Hematopoietic multipotent progenitor cell treated with erythropoietin and hydrocortisone succinate and interleukin-3 and kit ligand, for 4 days (in vitro differentiated cells): ENCODE measurements around the gene TUBB1.
A peak's percentile ranks its signal among the peaks of the same experiment; 100 is the strongest.
"Not testable (repeated sequence)": the region's sequence is repeated elsewhere in the genome, so short reads cannot be mapped to it uniquely, and the experiment has no call there.

Source experiments
- DNase-seq: peaks from one replicate; pipeline ENCODE4 v3.0.0-alpha.2; 2015

Gene TUBB1

DNA sequence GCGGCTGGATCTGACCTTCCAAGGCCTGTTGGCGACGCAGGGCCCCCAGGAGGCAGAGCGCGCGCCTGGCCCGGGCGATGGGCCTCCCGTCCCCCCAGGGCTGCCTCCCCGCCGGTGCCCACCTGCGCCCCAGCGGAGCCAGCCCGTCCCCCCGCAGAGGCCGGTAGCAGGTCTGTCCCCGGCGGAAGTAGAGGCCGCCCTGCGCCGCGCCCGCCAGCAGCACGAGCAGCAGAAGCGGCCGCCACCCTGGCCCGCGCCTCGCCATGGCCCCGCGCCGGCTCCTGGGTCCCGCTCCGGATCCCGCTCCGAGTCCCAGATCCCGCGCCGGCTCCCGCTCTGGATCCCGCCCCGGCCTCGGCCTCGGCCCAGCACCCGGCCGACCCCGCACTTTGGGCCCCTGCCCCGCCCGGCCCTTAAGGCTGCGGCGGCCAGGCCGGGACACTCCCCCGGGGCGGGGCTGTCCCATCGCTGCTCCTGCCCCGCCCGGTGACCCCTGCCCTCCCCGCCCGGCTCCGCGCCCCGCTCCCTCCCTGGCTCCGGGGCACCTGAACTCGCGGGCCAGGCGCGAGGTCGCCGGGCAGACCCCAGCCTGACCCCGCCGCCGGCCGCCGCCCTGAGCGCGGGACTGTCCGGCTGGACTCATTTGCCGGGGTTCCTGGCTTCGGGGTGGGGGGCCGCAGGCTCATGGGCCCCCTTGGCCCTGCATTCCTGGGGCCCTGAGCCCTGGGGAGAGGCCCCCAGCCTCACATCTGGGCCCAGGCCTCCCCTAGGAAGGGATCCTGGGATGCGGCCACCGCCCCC is 12.2 kb upstream of the TUBB1 start, which contains the start of gene CTSZ:
CTSZ (minus strand) TSS at position 391 of the 801 bp plus-strand sequence; CDS start at position 265, 126 bp downstream.
- peak; percentile 76 for DNase-seq

DNA sequence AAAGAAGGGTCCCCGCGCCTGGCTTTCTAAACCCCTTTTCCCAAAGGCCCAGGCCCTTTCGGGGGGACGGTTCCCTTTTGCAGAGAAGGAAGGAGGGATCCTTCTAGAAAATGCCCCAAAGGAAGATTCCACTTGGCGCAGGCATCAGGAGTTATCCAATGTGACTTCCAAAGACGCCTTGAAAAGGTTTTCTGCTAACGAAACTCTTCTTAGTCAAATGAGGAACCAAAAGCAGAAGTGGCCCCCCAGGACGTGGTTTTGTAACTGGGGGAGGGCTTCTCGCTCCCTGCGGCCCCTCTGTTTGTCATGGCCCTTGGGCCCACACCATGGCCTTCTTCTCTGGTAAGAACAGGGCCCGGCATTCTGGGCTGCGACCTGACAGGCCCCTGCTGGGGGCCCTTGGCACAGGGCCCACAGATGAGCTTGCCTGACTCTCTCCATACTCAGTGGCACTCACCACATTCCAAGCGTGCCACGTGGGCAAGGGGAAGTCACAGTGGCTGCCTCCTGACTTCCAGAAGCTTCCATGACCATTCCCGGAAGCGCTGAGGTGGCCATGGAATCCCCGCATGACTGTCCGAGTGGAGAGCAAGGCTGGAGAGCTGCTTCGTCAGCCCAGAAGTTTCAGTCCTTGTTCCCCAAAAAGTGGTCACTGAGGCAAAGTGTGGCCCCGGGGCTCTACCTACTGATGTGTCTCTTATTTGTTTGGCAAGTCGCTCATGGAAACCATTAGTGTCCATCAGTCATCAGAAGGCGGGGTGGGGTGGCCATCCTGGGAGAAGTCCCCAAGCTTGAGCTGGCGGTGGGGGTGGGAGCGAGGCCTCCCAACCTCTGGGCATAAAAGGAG is 11.3 kb upstream of the TUBB1 start:
- peak; percentile 87 for DNase-seq

DNA sequence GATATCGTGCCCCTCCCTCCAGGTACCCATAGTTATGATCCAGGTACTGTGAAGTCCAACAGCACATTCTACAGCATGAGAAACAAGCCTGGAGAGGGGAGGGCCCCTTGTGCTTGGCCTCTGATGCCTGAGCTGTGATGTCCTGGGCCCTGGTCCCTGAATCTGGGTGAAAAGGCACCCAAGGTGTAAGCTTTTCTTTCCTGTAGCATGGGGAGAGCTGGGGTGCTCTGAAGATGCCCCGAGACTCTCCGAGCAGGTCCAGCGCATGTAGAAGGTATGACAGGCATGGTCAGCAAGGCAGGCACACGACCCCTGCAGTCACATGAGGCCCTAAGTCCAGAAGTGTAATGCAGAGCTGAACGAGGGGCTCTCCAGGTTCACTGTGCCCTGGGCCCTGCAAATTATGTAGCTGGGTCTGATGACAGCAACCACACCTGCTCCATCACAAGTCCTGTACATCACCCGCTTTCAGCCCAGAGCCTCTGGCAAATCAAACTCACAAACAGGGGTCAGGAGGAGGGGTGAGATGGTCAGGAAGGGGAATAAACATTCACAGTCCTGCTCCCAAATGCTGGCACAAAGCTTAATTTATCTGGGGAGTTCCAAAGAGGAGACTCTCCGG is 10.4 kb upstream of the TUBB1 start:
- no peak for DNase-seq

DNA sequence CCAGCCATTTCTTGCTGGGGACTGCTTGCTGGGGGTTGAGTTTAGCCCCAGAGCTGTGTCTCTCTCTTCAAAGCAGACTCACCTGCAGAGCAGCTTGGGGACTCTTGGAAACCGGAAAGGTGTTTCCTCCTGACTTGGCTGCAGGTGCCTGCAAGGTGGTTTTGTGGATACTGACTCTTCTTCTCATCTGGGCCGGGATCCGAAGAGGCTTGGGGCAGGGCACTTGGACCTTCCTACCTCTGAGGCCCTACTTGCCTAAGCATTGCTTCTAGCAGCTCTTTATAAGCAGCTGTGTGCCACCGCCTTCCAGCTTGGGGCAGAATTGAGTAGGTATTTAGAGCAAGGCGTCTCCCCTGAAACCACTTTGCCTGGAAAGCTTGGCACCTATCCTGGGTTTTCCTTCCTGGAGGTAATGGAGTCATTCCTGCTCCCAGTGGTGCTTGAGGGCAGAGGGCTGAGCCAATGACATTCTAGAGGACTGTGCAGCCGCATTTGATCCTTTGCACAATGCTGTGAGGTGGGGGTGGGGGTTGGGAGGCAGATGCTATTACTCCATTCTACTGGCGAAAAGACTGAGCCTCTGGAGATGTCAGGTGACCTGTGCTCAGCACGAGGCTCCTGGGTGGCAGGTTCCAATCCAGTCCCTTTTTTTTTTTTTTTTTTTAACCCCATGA is 8.8 kb upstream of the TUBB1 start:
- no peak for DNase-seq

DNA sequence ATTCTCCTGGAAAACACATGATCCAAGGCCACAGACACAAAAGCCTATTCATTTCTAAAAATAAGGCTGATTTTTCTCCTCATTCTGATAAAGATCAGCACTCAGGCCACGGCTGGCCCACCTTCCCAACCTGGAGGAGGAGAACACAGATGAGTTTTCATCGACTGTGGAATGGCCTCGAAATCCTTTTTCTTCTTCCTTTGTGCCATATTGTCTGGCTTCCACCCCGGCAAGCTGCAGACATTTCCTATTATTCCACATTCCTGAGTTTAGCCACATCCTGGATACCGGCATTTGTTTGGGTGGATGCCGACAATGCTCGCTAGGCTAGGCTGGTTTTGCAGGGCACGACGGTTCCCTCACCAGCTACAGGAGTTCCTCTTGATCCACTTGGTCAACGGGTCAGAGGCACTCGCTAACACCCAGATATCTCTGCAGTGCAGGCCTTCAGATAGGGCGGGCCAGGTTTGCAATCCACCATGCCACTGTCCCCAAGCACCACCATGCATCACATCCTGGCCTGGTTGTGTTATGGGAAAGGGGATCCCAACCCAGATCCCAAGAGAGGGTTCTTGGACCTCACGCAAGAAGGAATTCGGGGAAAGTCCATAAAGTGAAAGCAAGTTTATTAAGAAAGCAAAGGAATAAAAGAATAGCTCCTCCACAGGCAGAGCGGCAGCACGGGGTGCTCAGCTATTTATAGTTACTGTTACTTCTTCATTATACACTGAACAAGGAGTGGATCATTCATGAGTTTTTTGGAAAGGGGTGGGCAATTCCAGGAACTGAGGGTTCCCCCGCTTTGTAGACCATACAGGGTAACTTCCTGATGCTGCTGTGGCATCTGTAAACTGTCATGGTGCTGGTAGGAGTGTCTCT is 8.0 kb upstream of the TUBB1 start:
- DNase-seq = peak; percentile 84

DNA sequence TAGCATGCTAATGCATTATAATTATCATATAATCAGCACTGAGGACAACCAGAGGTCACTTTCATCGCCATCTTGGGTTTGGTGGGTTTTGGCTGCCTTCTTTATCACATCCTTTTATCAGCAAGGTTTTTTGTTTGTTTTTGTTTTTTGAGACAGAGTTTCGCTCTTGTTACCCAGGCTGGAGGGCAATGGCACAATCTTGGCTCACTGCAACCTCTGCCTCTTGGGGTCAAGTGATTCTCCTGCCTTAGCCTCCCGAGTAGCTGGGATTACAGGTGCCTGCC is 7.4 kb upstream of the TUBB1 start:
- DNase-seq = not testable (repeated sequence)

DNA sequence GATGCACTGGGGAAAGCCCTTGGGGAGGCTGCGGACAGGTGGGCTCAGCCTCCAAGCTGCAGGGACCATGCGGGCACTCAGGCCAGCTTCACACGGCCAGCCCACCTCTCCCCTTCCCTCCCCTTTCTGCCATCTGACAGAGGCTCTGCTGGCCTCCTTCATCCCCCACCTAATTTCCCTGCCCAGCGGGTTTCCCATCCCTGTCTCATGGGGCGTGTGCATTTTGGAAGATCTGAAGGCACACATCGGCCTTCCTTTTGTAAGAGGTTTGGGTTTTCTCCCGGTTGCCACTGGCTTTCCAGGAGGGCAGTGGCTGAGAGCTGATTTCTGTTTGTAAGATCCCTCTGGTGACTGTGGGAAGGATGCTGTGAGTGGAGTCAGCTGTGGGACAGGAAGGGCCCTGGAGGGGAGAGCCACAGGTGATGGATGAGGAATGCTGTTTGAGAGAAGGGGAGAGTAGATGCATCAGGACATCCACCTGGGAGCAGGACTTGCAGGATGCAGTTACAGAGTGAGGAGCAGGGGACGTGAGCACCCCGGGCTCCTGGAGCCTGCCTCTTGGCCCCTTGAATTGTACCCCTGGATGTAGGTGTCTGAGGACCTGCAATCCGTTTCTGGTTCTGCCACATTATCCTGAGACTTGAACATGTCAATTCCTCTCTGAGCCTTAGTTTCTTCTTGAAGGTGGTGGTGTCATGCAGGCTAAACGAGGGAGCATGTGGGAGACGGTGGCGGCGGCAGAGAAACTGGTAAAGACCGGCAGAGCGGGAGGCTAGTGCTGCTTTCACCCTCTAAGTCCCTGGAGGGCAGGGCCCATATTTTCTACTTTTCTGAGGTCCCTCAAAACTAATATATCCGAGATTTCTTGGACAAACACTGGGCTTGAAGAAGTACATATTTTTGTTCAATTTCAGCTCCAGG is 5.9 kb upstream of the TUBB1 start:
- DNase-seq = no peak

DNA sequence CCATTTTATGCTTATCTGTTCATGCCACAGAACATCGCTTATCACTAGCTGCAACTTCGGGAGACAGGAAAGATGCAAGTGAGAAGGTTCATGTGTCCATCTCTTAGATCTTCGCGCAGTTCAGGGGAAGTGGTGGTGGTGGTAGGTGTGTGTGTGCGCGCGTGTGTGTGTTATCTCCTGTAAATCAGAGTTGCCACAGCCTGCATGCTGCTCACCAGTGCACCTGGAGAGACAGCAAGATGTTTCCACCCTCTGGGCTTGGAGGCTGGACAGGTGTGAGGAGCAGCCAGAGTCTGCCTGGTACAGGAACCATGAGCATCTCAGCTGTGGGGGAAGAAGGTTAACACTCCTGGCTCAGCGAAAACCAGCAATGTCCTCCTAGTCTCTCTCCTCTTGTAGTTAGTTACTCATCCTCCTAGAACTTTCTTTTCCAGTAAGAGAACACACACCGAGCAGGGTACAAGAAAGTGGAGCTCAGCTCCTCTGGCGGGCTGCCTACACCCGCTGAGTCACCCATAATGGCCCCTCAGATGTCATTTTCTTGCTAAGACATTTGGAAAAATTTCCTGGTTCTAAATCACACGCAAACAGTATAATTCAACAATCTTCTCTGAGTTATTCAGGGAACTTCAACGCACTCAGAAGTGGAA is 5.1 kb upstream of the TUBB1 start:
- peak; percentile 47 for DNase-seq

DNA sequence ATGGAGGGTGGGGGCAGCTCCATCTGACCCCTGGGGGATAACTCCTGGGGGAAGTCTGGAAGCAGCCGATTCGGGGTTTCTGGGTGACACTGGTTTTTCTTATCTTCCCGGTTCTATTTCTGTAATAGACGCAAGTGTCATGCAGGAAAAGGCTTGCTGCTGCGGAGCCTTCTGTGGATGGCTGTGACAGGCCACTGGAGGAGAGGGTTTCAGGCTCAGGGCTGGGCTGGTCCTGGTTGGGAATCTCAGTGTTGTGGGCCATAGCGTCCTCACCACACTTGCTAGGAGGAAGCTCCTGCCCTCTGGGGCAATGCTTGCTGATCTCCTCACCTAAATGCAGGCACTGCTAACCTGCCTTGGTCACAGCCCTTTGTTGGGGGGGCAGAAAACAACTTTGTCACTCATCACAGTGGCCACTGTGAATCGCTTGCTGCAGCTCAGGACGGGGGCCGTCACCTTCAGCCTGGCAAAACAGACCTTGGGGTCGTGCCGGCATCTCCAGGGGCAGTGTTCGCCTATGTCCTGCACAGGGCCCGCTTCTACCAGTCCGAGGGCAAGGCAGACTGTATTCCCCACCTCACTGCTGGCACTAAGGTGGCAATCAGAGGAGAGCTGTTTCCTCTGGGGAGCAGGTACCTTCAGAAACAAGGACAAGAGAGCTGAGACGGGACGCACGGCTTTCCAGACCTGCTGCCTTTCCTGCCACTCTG is 4.4 kb upstream of the TUBB1 start:
- peak; percentile 72 for DNase-seq

DNA sequence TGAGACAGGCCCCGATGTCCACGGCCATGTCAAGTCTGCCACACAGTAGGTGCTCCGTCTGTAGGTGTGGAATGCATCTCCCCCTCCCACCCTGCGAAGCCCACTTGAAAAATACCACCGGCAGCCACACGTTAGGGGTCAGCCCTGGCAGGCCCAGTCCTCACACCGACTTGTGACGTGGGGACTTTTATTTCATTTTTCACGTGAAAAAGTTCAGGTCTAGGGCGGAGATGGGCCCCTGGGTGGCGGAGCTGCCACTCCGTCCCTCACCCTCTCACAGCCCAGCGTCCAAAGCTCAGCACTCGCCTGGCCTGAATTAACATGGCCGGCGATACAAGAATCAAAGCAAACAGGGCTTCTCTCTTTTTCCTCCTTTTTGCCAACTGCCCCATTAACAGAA is 3.8 kb upstream of the TUBB1 start:
- DNase-seq = no peak

DNA sequence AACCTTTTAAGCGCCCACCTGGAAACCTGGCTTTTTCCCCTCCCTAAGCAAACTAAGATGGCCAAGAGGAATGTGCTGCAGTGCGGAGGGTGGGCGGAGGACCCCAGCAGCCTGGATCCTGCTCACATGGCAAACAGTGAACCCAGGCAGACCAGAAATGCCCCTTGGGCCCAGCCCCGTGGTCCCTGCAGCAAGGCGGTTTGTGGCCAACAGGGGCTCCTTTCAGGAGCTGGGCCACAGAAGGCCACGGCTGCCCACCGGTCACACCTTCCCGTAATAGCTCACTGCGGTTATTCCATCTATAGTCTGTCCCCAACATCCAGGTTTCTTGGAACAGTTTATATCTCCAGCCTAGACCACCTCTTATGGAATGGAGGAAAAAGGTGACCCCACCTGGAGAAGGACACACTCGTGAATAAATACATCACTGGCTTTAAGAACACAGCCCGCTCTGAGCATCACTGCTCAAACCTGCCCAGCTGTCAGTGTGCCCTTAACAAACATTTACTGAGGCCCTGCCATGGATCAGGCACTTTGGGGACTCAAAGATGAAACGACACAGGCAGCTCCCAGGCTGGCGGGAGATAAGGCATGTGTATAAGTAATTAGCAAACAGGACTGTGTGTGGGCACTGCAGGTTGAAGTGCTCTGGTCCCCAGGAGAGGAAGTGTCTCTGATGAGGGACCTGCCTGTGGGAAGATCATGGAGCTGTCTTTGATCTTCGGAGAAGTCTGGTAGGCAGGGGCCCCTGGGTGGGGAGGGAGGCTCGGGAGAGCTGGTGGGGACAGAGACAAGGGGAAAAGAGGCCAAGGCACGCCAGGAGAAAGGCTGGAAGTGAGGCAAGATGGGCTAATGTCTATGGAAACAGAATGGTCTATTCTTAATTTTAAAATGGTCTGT is 3.2 kb upstream of the TUBB1 start:
- peak; percentile 63 for DNase-seq

DNA sequence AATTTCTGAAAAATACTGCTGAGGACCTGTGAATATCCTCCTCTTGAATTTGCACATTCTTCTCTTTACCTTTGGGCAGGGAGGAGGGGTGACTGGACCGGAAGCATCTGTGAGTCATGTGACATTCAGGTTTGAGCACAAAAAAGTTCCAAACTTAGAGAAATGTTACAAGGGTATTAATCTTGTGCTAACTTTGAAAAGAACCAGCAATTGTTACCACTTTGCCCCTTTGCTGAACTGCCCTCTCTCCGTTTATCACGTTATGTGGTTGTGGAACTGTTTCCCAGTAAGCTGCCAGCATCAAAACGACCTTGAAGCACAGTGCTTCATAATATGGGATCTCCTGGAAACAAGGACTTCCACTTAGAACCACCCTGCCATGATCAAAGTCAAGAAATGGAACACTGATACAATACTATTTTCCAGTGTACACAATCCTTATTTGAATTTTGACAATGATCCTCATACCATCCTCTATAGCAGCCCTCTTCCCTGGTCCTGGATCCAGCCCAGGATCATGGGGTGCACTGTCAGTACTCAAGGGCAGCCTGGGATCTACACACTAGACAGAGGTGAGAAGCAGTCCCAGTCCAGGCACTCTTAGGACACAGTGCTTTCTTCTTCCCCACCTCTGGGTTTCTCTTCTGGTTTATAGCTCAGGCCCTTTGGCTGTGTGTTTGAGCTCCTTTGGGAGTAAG is 2.3 kb upstream of the TUBB1 start:
- peak; percentile 64 for DNase-seq

DNA sequence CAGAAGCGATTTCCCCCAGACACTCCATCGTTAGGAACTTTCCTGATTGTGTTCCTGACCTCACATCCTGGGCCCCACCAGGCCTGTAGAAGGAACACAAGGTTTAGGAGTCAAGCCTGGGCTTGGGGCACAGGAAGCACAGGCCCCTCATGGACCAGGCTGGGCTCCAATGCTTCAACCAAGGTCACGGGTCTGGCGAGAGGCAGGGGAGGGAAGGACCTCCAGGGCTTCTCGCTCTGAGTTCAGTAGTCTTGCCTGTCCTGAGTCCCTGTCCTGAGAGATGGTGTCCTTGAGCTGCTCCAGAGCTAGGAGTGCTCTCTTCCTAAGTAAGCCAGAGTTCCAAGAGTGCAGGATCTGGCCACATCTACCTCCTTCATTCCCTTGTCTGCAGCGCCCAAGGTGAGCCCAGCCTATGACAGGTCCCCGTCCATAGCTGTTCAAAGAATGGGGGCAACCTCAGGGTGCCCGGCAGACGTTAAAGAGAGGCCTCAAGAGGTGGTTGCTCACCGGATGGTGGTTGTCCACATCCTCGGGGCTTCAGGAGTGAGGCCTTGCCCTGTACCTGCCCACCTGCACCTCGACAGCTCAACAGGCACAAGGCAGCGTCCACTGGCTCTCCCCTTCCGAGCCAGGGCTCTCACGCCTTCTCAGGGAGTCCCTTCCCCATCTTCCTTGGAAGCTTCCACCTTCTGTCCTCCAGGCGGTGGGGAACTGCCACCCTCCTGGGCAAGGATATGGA is 1.6 kb upstream of the TUBB1 start:
- no peak for DNase-seq

DNA sequence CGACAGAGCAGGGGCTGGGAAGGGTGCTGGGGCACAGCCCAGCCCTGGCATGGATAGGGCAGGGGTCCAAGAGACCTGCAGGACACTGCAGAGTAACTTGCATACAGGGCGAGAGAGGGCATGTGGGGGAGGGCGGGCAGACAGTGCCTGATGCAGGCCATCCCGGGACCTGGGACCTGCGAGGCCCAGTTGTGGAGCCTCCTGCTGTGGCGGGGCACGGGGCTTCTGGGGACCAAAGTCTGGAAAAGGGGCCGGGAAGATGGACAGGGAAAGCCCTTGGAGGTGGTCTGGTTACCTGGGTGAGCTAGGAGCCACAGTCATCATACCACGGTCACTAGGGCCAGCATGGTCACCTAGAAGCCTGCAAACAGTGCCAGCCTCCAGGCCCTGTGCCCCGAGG is 412 bp upstream of the TUBB1 start:
- no peak for DNase-seq

DNA sequence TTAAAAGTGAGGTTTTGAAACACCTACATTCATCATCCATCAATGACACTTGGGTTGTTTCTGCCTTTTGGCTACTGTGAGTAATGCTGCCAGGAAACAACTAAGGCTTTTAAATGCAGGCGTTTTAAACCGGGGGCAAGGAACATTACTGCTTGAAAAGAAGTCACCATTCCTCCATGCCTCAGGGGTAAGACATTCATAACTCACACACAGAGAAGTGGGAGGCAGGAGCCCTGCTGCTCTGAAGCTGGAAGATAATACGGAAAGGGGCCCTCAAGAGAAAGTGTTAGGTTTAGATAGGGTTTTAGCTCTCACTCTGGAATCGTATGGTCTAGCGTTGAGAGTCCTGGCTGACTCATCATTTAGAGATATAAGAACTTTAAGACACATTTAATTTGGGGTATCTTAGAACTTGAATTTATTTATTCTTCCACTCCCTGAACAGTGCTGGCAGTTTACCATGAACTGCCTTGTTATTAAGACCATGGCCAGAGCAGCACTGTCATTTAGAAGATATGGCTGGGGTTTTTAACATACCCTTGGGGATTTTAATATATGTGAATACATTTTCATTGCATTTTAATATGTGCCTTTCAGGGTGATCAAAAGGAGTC is 1.8 kb downstream of the TUBB1 start:
- peak; percentile 96 for DNase-seq

DNA sequence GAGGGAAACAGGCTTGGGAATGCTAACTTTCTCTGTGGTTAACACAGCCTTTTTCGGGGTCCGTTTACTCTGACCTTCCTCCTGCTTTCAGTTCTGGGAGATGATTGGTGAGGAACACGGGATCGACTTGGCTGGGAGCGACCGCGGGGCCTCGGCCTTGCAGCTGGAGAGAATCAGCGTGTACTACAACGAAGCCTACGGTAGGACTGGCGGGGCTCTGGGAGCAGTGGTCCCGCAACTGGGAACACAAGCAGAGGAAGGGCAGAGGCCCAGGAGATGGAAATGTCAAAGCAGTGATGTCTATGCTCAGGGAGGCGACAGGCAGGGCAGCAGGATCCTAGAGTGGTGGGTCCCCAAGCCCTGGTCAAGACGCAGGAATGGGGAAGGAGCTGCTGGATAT is 3.5 kb downstream of the TUBB1 start:
- DNase-seq = no peak

DNA sequence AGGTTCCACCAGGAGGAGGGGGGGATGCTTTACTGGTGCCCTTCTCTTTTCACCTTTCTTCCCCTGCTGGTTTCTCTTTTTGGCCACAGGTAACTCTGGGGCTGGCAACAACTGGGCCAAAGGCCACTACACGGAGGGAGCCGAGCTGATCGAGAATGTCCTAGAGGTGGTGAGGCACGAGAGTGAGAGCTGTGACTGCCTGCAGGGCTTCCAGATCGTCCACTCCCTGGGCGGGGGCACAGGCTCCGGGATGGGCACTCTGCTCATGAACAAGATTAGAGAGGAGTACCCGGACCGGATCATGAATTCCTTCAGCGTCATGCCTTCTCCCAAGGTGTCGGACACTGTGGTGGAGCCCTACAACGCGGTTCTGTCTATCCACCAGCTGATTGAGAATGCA is 4.4 kb downstream of the TUBB1 start:
- no peak for DNase-seq
